ENCODE results near the gene PYGB.
"Not testable (repeated sequence)": the region's sequence is repeated elsewhere in the genome, so short reads cannot be mapped to it uniquely, and the experiment has no call there.

Gene PYGB

GRCh38 chr20:25230166-25230831, 17.6 kb upstream of the PYGB start:
- DNase-seq, result no peak

GRCh38 chr20:25233016-25233772, 14.7 kb upstream of the PYGB start:
- DNase-seq, result no peak

DNA sequence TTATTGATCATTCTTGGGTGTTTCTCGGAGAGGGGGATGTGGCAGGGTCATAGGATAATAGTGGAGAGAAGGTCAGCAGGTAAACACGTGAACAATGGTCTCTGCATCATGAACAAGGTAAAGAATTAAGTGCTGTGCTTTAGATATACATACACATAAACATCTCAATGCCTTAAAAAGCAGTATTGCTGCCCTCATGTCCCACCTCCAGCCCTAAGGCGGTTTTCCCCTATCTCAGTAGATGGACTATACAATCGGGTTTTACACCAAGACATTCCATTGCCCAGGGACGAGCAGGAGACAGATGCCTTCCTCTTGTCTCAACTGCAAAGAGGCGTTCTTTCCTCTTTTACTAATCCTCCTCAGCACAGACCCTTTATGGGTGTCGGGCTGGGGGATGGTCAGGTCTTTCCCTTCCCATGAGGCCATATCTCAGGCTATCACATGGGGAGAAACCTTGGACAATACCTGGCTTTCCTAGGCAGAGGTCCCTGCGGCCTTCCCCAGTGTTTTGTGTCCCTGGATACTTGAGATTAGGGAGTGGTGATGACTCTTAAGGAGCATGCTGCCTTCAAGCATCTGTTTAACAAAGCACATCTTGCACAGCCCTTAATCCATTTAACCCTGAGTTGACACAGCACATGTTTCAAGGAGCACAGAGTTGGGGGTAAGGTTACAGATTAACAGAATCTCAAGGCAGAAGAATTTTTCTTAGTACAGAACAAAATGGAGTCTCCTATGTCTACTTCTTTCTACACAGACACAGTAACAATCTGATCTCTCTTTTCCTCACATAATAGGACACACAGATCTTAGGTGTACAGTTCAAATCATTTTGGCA, 13.7 kb upstream of the PYGB start:
- DNase-seq, result not testable (repeated sequence)

- DNase-seq, result no peak
Measured at GRCh38 chr20:25236450-25237304, 11.2 kb upstream of the PYGB start.

DNA sequence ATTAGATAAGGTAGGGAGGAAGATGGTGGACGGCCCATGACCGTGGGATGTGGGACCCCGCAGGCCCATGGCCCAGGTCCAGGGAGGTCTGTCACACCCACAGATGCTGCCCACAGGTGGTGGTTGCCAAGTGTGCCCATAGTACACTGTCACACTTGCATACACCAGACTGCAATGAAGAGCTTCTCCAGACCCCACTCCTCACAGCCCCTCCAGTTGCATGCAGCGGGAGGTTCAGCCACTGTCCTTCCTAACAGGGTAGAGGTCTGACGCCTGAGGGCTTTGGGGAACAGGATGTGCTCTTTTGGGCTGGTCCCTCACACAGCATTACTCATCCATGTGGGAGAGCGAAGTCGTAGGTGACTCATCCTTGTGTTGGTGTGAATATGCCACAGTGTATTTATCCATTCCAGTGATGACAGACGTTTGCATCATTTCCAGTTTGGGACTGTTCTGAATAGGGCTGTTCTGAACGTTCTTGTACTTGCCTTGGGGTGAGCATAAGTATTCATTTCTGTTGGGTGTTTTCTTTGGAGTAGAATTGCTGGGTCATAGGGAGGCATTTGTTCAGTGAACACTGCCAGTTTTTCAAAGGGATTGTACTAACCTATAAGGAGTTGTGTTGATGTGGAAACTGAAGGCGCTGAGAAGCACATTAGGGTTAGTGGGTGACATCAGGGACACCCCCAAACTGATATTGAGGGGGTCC, 10.1 kb upstream of the PYGB start:
- peak; percentile 98 for DNase-seq

DNA sequence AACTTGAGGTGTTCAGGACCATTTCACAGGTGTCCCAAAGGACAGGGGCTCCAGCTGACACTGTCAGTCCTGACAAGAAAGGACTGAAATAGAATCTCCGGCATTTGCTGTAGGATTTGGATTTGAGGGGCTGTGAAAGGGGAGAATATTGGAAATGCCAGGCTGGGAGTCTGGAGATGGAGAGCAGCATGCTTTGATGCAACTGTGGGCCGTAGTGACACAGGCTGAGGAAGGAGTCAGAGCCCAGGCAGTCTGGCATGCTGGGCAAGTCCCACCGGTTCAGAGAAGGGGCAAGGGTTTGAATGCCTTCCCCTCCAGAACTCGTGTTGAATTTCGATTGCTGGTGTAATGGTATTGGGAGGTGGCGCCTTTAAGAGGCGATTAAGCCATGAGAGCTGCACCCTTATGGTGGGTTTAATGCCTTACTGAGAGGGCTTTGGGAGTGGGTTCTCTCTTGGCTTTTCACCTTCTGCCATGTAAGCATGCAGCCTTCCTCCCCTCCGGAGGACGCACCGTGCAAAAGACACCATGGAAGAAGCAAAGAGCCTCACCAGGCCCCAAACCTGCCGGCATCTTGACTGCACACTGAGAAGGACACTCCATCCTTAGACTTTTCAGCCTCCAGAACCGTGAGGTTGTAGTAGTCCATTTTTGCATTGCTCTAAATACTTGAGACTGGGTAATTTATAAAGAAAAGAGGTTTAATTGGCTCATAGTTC, 9.4 kb upstream of the PYGB start:
- no peak for DNase-seq

DNA sequence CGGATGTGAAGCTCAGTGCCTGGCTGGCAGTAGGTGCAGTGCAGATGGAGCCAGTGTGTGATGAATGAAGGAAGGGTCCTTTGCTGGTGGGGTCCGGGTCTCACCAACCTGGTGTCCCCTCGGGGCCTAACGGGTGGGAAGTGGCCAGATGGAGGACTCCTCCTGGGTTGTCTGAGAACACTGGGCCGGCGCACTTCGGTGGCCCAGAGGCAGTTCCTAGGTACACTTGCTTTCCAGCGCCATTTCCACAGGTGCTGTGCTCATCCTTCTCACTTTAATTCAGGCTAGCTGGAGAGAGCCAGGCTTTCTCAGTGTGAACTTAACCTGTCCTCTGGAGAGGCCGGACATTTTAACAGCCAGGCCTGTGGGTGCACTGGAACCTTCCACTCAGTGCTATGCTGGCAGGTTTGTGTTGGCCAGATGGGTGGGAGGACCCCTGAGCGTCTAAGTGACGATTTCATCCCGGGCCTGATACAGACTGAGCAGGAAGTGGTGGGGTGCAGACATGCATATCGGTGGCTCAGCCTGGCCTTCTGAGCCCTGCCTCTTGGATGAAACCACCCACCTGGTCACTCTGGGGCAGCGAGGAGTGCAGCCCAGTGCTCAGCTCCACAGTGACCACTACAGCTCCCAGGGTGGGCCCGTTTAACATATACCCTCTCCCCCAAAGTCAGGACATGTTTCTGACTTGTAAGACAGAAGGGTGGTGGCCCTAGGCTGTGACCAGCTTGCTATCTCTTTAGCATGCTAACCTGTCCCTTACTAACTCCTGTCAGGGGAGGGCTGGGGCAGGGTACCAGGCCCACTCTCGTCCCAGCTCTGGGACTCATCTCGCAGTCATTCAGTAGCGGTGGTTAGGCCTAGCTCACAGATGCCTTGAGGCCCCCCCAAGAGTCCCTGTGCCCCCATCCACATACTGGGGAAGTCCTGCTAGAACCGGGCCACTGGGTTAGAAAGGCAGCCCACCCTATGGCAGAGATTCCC, 8.2 kb upstream of the PYGB start:
- DNase-seq, result no peak

GRCh38 chr20:25240851-25241658, 6.8 kb upstream of the PYGB start:
- not testable (repeated sequence) for DNase-seq

- DNase-seq, result not testable (repeated sequence)
Measured at GRCh38 chr20:25241659-25241955, 6.3 kb upstream of the PYGB start.

- DNase-seq, result no peak
Measured at GRCh38 chr20:25242231-25242630, 5.7 kb upstream of the PYGB start.

GRCh38 chr20:25243416-25243979, 4.4 kb upstream of the PYGB start:
- DNase-seq, result no peak

DNA sequence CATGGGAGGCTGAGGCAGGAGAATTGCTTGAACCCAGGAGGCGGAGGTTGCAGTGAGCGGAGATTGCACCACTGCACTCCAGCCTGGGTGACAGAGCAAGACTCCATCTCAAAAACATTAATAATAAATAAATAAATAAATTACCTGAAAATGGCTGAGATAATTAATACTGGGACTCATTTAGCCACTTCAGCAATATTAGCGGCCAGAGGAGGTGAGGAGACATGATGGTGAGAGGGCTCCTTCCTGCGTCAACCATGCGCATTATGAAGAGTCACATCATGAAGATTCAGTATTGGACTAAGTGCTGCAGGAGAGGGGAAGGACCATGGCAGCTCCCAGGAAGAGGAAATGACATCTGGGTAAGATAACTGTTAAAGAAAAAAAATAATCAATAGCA, 2.9 kb upstream of the PYGB start:
- no peak for DNase-seq

GRCh38 chr20:25245461-25245860, 2.4 kb upstream of the PYGB start:
- DNase-seq, result no peak

GRCh38 chr20:25246182-25246999, 1.5 kb upstream of the PYGB start:
- DNase-seq, result peak; percentile 13

DNA sequence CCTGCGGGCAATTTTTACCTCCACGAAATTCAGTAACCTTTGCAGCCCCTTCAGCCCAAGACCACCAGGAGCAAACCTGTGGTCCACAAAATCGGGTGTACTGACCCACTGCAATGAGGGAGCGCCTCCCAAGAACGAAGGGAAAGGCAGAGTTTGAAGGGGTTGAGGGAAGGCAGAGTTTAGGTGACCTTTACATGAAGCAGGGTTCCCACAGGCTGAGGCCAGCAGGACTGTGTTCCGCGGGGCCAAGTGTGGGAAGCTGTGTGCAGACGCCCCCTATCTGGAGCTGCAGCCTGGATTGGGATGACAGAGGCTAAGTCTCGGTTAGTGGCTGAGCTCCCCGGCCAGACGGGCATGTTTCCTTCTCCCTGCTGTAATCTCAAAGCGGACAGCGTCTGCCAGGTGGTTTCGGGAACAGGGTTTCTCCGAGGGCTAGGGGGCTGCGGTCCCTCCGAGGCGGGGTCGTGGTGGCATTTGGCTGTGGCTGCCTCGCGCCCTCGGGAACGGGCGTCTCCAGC, 826 bp upstream of the PYGB start:
- peak; percentile 34 for DNase-seq

GRCh38 chr20:25247518-25247955, 348 bp upstream of the PYGB start:
- DNase-seq, result no peak

GRCh38 chr20:25248786-25249172, 894 bp downstream of the PYGB start:
- DNase-seq, result no peak
